ENCODE results near the gene C19orf33. TPM values are rescaled to one million over a fixed set of nuclear protein-coding genes. Genes with fewer than 3 reads are reported as not detected.

Gene C19orf33
- total and polyA plus RNA-seq, 5 donors from 2014 or later = not detected

DNA sequence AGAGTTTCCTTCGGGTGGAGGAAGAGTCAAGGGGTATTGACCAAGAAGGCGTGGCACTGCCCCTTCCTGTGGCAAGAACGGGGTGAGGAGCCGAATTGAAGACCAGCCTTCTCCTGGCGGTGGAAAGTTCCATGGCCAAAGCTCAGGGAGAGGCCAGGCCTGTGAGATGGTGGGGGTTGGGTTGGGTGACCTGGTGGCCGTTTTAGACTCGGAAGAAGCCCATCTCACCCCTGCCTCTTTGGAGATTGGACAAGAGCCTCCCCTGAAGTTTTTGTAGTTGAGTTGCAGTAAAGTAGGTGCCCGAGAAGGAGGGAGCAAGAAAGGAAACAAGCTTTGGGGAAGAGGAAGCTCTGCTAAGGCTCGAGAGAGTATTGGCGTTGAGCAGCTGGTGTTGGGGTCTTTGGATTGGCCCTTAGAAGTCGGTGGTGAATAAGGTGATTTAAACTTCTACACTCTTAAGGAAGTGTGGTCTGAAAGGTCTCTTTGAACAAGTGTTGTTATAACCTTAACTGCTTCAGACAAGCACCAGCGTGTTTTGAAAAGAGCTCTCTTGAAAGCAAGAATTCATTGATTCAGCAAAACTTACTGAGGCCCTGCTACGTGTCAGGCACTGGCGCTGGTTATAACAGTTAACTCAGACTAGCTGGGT, 38.7 kb upstream of the C19orf33 start:
- Mint-ChIP-seq H3K4me3 (peak overlapping the region; percentile 68 to 89 (median 83)), H3K36me3 (peaks cover 4% of the 10 kb centered on the region), H3K27ac (peak overlapping the region; percentile 52 to 80 (median 68)), H3K9me3 (peaks cover 0 to 1% (median 0%) of the 10 kb centered on the region in 7 donors), H3K27me3 (peaks cover 10% of the 10 kb centered on the region), H3K4me1 (peaks cover 0 to 41% (median 21%) of the 10 kb centered on the region in 4 donors)
- Histone ChIP-seq H3K4me3 (ENCODE audit: low read depth, low read length) (peak overlapping the region; percentile 19), H3K36me3 (ENCODE audit: control insufficient read depth, insufficient read depth, low read length) (no peaks in the 10 kb centered on the region), H3K27me3 (ENCODE audit: control insufficient read depth, insufficient read depth, low read length) (no peaks in the 10 kb centered on the region), H3K27ac (ENCODE audit: insufficient read depth, low read length, poor library complexity, severe bottlenecking) (no peak overlapping the region), H3K9me3 (ENCODE audit: control insufficient read depth in 2 of 2, low read length in 2 of 2) (no peaks in the 10 kb centered on the region), H3K4me1 (ENCODE audit: control insufficient read depth, insufficient read depth, low read length, poor library complexity, severe bottlenecking) (peaks cover 18% of the 10 kb centered on the region)
- no peak for ATAC-seq (ENCODE audit: low read depth in 2 of 2)
- DNase-seq = peak in 2 of 3 donors; percentile 10 to 27

- Mint-ChIP-seq H3K27ac (peak overlapping the region; percentile 52 to 80 (median 68)), H3K36me3 (peaks cover 7% of the 10 kb centered on the region), H3K4me3 (peak overlapping the region in 1 of 4 donors; percentile 43), H3K4me1 (peaks cover 0 to 42% (median 21%) of the 10 kb centered on the region in 4 donors), H3K9me3 (peaks cover 0 to 1% (median 0%) of the 10 kb centered on the region in 7 donors), H3K27me3 (peaks cover 10% of the 10 kb centered on the region)
- H3K4me1 ChIP-seq (ENCODE audit: control insufficient read depth, insufficient read depth, low read length, poor library complexity, severe bottlenecking) = peaks cover 18% of the 10 kb centered on the region
- no peak overlapping the region for H3K27ac ChIP-seq (ENCODE audit: insufficient read depth, low read length, poor library complexity, severe bottlenecking)
- no peaks in the 10 kb centered on the region for H3K27me3 ChIP-seq (ENCODE audit: control insufficient read depth, insufficient read depth, low read length)
- H3K36me3 ChIP-seq (ENCODE audit: control insufficient read depth, insufficient read depth, low read length) = no peaks in the 10 kb centered on the region
- ATAC-seq (ENCODE audit: low read depth in 2 of 2) (no peak), DNase-seq (no peak)
- H3K9me3 ChIP-seq (ENCODE audit: control insufficient read depth in 2 of 2, low read length in 2 of 2) = no peaks in the 10 kb centered on the region
- no peak overlapping the region for H3K4me3 ChIP-seq (ENCODE audit: low read depth, low read length)
These were observed 38.1 kb upstream of the C19orf33 start for GRCh38 chr19:38265921-38266429.

- Mint-ChIP-seq H3K4me3 (peak overlapping the region in 2 of 4 donors; percentile 4 to 44), H3K27ac (no peak overlapping the region), H3K27me3 (peaks cover 10% of the 10 kb centered on the region), H3K36me3 (peaks cover 7% of the 10 kb centered on the region), H3K9me3 (peaks cover 0 to 1% (median 0%) of the 10 kb centered on the region in 7 donors), H3K4me1 (peaks cover 0 to 42% (median 21%) of the 10 kb centered on the region in 4 donors)
- H3K4me3 ChIP-seq (ENCODE audit: low read depth, low read length) = no peak overlapping the region
- H3K27me3 ChIP-seq (ENCODE audit: control insufficient read depth, insufficient read depth, low read length) = no peaks in the 10 kb centered on the region
- H3K9me3 ChIP-seq (ENCODE audit: control insufficient read depth in 2 of 2, low read length in 2 of 2) = no peaks in the 10 kb centered on the region
- no peak overlapping the region for H3K27ac ChIP-seq (ENCODE audit: insufficient read depth, low read length, poor library complexity, severe bottlenecking)
- H3K36me3 ChIP-seq (ENCODE audit: control insufficient read depth, insufficient read depth, low read length) = no peaks in the 10 kb centered on the region
- peaks cover 18% of the 10 kb centered on the region for H3K4me1 ChIP-seq (ENCODE audit: control insufficient read depth, insufficient read depth, low read length, poor library complexity, severe bottlenecking)
- DNase-seq (no peak), ATAC-seq (ENCODE audit: low read depth in 2 of 2) (no peak)
These were observed 37.0 kb upstream of the C19orf33 start for GRCh38 chr19:38266981-38267597.

GRCh38 chr19:38267761-38268483, 36.1 kb upstream of the C19orf33 start:
- Histone ChIP-seq H3K9me3 (ENCODE audit: control insufficient read depth in 2 of 2, low read length in 2 of 2) (no peaks in the 10 kb centered on the region), H3K4me1 (ENCODE audit: control insufficient read depth, insufficient read depth, low read length, poor library complexity, severe bottlenecking) (peaks cover 18% of the 10 kb centered on the region), H3K27me3 (ENCODE audit: control insufficient read depth, insufficient read depth, low read length) (no peaks in the 10 kb centered on the region), H3K27ac (ENCODE audit: insufficient read depth, low read length, poor library complexity, severe bottlenecking) (no peak overlapping the region), H3K4me3 (ENCODE audit: low read depth, low read length) (no peak overlapping the region), H3K36me3 (ENCODE audit: control insufficient read depth, insufficient read depth, low read length) (no peaks in the 10 kb centered on the region)
- Mint-ChIP-seq H3K27ac (peak overlapping the region; percentile 26 to 76 (median 49)), H3K36me3 (peaks cover 7% of the 10 kb centered on the region), H3K4me3 (no peak overlapping the region), H3K9me3 (peaks cover 0 to 1% (median 0%) of the 10 kb centered on the region in 7 donors), H3K4me1 (peaks cover 0 to 40% (median 20%) of the 10 kb centered on the region in 4 donors), H3K27me3 (peaks cover 10% of the 10 kb centered on the region)
- DNase-seq (no peak), ATAC-seq (ENCODE audit: low read depth in 2 of 2) (no peak)

GRCh38 chr19:38268539-38268938, 35.5 kb upstream of the C19orf33 start:
- no peak for ATAC-seq (ENCODE audit: low read depth in 2 of 2)

DNA sequence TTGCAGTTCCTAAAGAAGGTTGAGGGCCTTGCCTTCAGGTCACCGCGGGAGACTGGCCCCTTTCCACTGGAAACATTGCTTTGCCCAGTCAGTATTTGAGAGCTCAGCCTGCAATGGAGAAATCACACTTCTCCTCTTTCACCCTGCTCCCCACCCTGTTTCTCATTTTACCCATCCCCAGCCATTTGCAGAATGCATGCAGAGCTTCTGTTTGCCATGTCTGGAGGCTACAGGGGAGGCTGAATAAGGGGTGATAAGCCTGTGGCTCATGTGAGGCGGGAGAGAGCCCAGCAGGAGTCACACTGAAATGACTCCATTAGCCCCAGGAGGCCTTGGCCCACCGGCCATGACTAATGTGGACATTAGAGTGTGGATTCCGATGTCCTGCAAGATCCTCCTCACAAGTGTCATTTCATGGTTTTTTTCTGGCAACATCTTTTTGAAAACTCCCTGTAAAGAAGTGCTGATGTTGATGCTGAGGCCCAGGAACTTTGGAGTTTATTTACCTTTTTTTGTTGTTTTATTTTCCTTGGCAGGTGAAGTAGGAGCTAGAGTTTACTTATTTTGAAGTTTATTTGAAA, 33.4 kb upstream of the C19orf33 start:
- H3K9me3 Mint-ChIP-seq = peaks cover 0 to 1% (median 0%) of the 10 kb centered on the region in 7 donors
- Histone ChIP-seq H3K9me3 (ENCODE audit: control insufficient read depth in 2 of 2, low read length in 2 of 2) (no peaks in the 10 kb centered on the region), H3K27me3 (ENCODE audit: control insufficient read depth, insufficient read depth, low read length) (no peaks in the 10 kb centered on the region), H3K4me3 (ENCODE audit: low read depth, low read length) (no peak overlapping the region), H3K4me1 (ENCODE audit: control insufficient read depth, insufficient read depth, low read length, poor library complexity, severe bottlenecking) (no peaks in the 10 kb centered on the region), H3K27ac (ENCODE audit: insufficient read depth, low read length, poor library complexity, severe bottlenecking) (no peak overlapping the region), H3K36me3 (ENCODE audit: control insufficient read depth, insufficient read depth, low read length) (no peaks in the 10 kb centered on the region)
- H3K4me3 Mint-ChIP-seq = no peak overlapping the region
- no peaks in the 10 kb centered on the region for H3K27me3 Mint-ChIP-seq
- peaks cover 12% of the 10 kb centered on the region for H3K36me3 Mint-ChIP-seq
- peaks cover 0 to 22% (median 5%) of the 10 kb centered on the region in 4 donors for H3K4me1 Mint-ChIP-seq
- no peak for ATAC-seq (ENCODE audit: low read depth in 2 of 2)
- no peak for DNase-seq
- no peak overlapping the region for H3K27ac Mint-ChIP-seq

More at GRCh38 chr19:38268539-38268938, 35.5 kb upstream of the C19orf33 start:
- Histone ChIP-seq H3K4me1 (ENCODE audit: control insufficient read depth, insufficient read depth, low read length, poor library complexity, severe bottlenecking) (peaks cover 18% of the 10 kb centered on the region), H3K4me3 (ENCODE audit: low read depth, low read length) (no peak overlapping the region), H3K27me3 (ENCODE audit: control insufficient read depth, insufficient read depth, low read length) (no peaks in the 10 kb centered on the region), H3K36me3 (ENCODE audit: control insufficient read depth, insufficient read depth, low read length) (no peaks in the 10 kb centered on the region), H3K9me3 (ENCODE audit: control insufficient read depth in 2 of 2, low read length in 2 of 2) (no peaks in the 10 kb centered on the region), H3K27ac (ENCODE audit: insufficient read depth, low read length, poor library complexity, severe bottlenecking) (no peak overlapping the region)
- H3K27me3 Mint-ChIP-seq = peaks cover 10% of the 10 kb centered on the region
- peaks cover 9% of the 10 kb centered on the region for H3K36me3 Mint-ChIP-seq
- peak overlapping the region in 2 of 3 donors; percentile 26 to 49 for H3K27ac Mint-ChIP-seq
- peaks cover 0 to 1% (median 0%) of the 10 kb centered on the region in 7 donors for H3K9me3 Mint-ChIP-seq
- DNase-seq = no peak
- H3K4me1 Mint-ChIP-seq = peaks cover 0 to 37% (median 18%) of the 10 kb centered on the region in 4 donors
- H3K4me3 Mint-ChIP-seq = peak overlapping the region in 1 of 4 donors; percentile 2

GRCh38 chr19:38273499-38273898, 30.6 kb upstream of the C19orf33 start:
- Histone ChIP-seq H3K27ac (ENCODE audit: insufficient read depth, low read length, poor library complexity, severe bottlenecking) (no peak overlapping the region), H3K4me3 (ENCODE audit: low read depth, low read length) (no peak overlapping the region), H3K36me3 (ENCODE audit: control insufficient read depth, insufficient read depth, low read length) (no peaks in the 10 kb centered on the region), H3K27me3 (ENCODE audit: control insufficient read depth, insufficient read depth, low read length) (no peaks in the 10 kb centered on the region), H3K4me1 (ENCODE audit: control insufficient read depth, insufficient read depth, low read length, poor library complexity, severe bottlenecking) (no peaks in the 10 kb centered on the region), H3K9me3 (ENCODE audit: control insufficient read depth in 2 of 2, low read length in 2 of 2) (no peaks in the 10 kb centered on the region)
- Mint-ChIP-seq H3K4me3 (no peak overlapping the region), H3K36me3 (peaks cover 12% of the 10 kb centered on the region), H3K27me3 (no peaks in the 10 kb centered on the region), H3K27ac (no peak overlapping the region), H3K9me3 (no peaks in the 10 kb centered on the region), H3K4me1 (peaks cover 0 to 2% (median 0%) of the 10 kb centered on the region in 4 donors)
- DNase-seq (no peak), ATAC-seq (ENCODE audit: low read depth in 2 of 2) (no peak)
